Astrocyte of the spinal cord (primary cell): ENCODE measurements around the gene COL13A1.

Experiments used
- DNase-seq: peaks from one replicate; pipeline ENCODE4 v3.0.0; 2011; ENCODE audit warnings: low read depth, low spot score
- H3K4me3 ChIP-seq: 2 replicates; pipeline ENCODE4 v1.5.1; 2011; ENCODE audit warnings: low read depth, mild to moderate bottlenecking, low read length, moderate library complexity
- CTCF ChIP-seq: IDR thresholded peaks from 2 replicates; pipeline ENCODE4 v1.5.1; 2012; ENCODE audit warnings: low read depth, mild to moderate bottlenecking, low read length, inconsistent platforms
- in situ Hi-C: cut with HindIII; loops from 2 replicates; pipeline ENCODE4 v1.10.0; 2017; ENCODE audit warnings: low sequenced_read_pairs

The COL13A1 gene

GRCh38 chr10:69968830-69969229, 167.1 kb downstream of the COL13A1 start:
- H3K4me3 ChIP-seq = no peak overlapping the region
- TF ChIP-seq CTCF = peak; percentile 26
- DNase-seq = no peak
- in situ Hi-C loops = no loop called here

GRCh38 chr10:69969977-69970376, 168.3 kb downstream of the COL13A1 start:
- no peak overlapping the region for H3K4me3 ChIP-seq
- no peak for TF ChIP-seq CTCF
- in situ Hi-C loops = no loop called here
- no peak for DNase-seq

GRCh38 chr10:69972981-69973397, 171.3 kb downstream of the COL13A1 start:
- no peak overlapping the region for H3K4me3 ChIP-seq
- in situ Hi-C loops = no loop called here
- TF ChIP-seq CTCF = no peak
- no peak for DNase-seq

GRCh38 chr10:69973678-69974077, 172.0 kb downstream of the COL13A1 start:
- no peak overlapping the region for H3K4me3 ChIP-seq
- no peak for TF ChIP-seq CTCF
- in situ Hi-C loops = no loop called here
- no peak for DNase-seq

GRCh38 chr10:69974551-69975155, 172.9 kb downstream of the COL13A1 start:
- no peak overlapping the region for H3K4me3 ChIP-seq
- in situ Hi-C loops = no loop called here
- DNase-seq = peak; percentile 63
- no peak for TF ChIP-seq CTCF

GRCh38 chr10:69976795-69977546, 175.3 kb downstream of the COL13A1 start:
- no peak for TF ChIP-seq CTCF
- in situ Hi-C loops = no loop called here
- no peak overlapping the region for H3K4me3 ChIP-seq
- DNase-seq = no peak
